K562 (cell line): ENCODE results near the gene LRRC3C. TPM values are rescaled to one million over a fixed set of nuclear protein-coding genes. Genes with fewer than 3 reads are reported as not detected.

ENCODE experiments used
- CEBPG ChIP-seq, 3 experiments: fragments of 200-800 bp in 1 of 3; sonication (Bioruptor generic) in 1 of 3; sonication (generic) in 1 of 3; formaldehyde crosslinking in 1 of 3; IDR thresholded peaks in 2 of 3; conservative IDR thresholded peaks in 1 of 3; 2 replicates each; pipeline versions ENCODE4 v1.6.1 to v1.8.0; 2016 to 2022; ENCODE audit warnings: missing compliant biosample characterization in 2 of 3, missing genetic modification characterization in 2 of 3, mild to moderate bottlenecking in 1 of 3, missing genetic modification reagents in 1 of 3
- EHMT2 ChIP-seq: fragments of 450-650 bp; IDR thresholded peaks from 2 replicates; pipeline ENCODE4 v1.6.1; 2018; ENCODE audit warnings: antibody characterized with exemption
- SAFB ChIP-seq: fragments of 200-400 bp; formaldehyde crosslinking; IDR thresholded peaks from 2 replicates; pipeline ENCODE4 v1.6.1; 2017; ENCODE audit warnings: low read depth, low read length, borderline replicate concordance
- SIX5 ChIP-seq, 2 experiments: IDR thresholded peaks; 2 replicates each; pipeline ENCODE4 v1.6.1; 2011; ENCODE audit warnings: low read length in 2 of 2, borderline replicate concordance in 1 of 2, low read depth in 1 of 2, mild to moderate bottlenecking in 1 of 2, moderate library complexity in 1 of 2; ENCODE audit not compliant: insufficient read depth in 1 of 2
- SMARCB1 ChIP-seq: IDR thresholded peaks from 2 replicates; pipeline ENCODE4 v1.6.1; 2011; ENCODE audit warnings: improper control_type of control experiment, low read depth; ENCODE audit not compliant: insufficient read length
- TEAD1 ChIP-seq, 2 experiments: fragments of 450-650 bp in 1 of 2; sonication (generic) in 1 of 2; formaldehyde crosslinking; IDR thresholded peaks; 2 replicates each; pipeline versions ENCODE4 v1.4.0 to v1.8.0; 2020 to 2022; ENCODE audit warnings: mild to moderate bottlenecking in 2 of 2, missing genetic modification reagents in 1 of 2
- TEAD2 ChIP-seq: fragments of 450-650 bp; IDR thresholded peaks from 2 replicates; pipeline ENCODE4 v1.6.1; 2016; ENCODE audit warnings: missing genetic modification characterization, control low read depth, missing compliant biosample characterization
- YBX1 ChIP-seq: fragments of 450-650 bp; IDR thresholded peaks from 2 replicates; pipeline ENCODE4 v1.7.1; 2016; ENCODE audit warnings: mild to moderate bottlenecking
- ZC3H8 ChIP-seq: fragments of 450-650 bp; IDR thresholded peaks from 2 replicates; pipeline ENCODE4 v1.6.1; 2017
- ZKSCAN3 ChIP-seq: fragments of 250-450 bp; sonication (Bioruptor Pico); IDR thresholded peaks from 2 replicates; pipeline ENCODE4 v1.4.0; 2020
- ZNF586 ChIP-seq: fragments of 450-650 bp; formaldehyde crosslinking; conservative IDR thresholded peaks from 2 replicates; pipeline ENCODE4 v1.4.0; 2020; ENCODE audit warnings: mild to moderate bottlenecking, moderate library complexity
- ZNF778 ChIP-seq: fragments of 450-650 bp; formaldehyde crosslinking; IDR thresholded peaks from 2 replicates; pipeline ENCODE4 v1.4.0; 2020; ENCODE audit warnings: mild to moderate bottlenecking, moderate library complexity
- ZZZ3 ChIP-seq: fragments of 450-650 bp; IDR thresholded peaks from 2 replicates; pipeline ENCODE4 v1.6.1; 2016; ENCODE audit warnings: antibody characterized with exemption, mild to moderate bottlenecking, moderate library complexity
- polyA plus RNA-seq, 8 experiments: library from polyadenylated mRNA; depleted of rRNA in 4 of 8; stranded (reverse) in 5 of 8; unstranded in 3 of 8; fragments of >200 nt; fragmentation: Nextera tagmentation in 2 of 8; fragmentation: Illumina TruSeq in 1 of 8; extraction: Ambion mirVana in 2 of 8; extraction: Trizol in 1 of 8; gene quantifications; 2 replicates each; pipeline versions ENCODE4 v1.2.1 to v1.2.3, GENCODE V29; 2011 to 2014; ENCODE audit warnings: inconsistent platforms in 1 of 8, missing spikeins in 1 of 8
- total RNA-seq, 7 experiments: library from RNA; depleted of rRNA in 6 of 7; stranded (reverse); fragments of >200 nt in 6 of 7; fragmentation: Illumina TruSeq in 2 of 7; extraction: Trizol in 2 of 7; gene quantifications; 2 replicates each; pipeline versions ENCODE4 v1.2.1 to v1.2.3, GENCODE V29; 2011 to 2021; ENCODE audit warnings: low replicate concordance in 1 of 7
- TF ChIP-seq, protein P1 (sequence below): fragments of 250-450 bp; sonication (Bioruptor Pico); IDR thresholded peaks from 2 replicates; pipeline ENCODE4 v1.5.0; 2021; ENCODE audit warnings: mild to moderate bottlenecking, borderline replicate concordance

LRRC3C gene
- total and polyA plus RNA-seq, 9 of the 15 experiments (the other 6 are each of a cell fraction or from before 2014, with no cell fraction given): not detected

DNA sequence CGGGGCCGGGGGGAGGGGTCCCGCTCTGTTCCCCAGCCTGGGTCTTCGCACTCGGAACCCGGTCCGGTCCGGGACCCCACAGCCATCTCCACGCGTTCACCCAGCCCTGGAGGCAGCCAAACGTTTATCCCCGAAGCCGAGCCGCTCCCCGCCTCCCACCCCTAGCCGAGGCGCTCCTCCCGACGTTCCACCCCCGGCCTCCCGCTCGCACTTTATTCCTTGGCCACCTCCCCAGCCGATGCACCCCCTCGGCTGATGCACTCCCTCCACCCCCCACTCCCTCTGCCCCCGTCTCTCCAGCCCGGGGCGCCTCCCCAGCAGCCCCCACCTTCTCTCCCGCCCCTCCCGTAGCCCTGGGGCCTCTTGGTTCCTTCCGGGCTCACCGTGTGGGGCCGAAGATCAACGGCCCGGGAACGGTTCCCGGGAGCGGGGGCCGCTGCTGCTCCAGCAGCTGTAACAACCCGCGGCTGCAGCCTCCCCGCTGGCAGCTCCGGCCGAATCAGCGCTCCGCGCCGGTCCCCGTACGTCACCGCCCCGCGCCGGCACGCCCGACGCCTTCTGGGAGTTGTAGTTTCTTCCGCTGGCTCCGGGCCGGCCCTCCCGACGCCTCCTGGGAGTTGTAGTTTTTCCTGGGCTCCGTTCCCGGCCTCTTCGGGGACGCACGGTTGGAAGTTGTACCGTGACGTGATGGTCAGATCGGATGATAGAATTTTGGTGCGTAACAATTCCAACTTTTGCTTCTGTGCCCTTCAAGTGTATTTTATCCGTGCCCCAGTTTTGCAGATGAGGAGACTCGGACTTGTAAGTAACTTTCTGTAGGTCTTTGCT, at the start of gene LRRC3C, which contains the start of gene ORMDL3 (continued):
- TF ChIP-seq TEAD1 (CRISPR knock-in tag; IDR thresholded peaks at IDR 0.05) (peak in 1 of 2 experiments; percentile 88; a peak in 2 of 4 replicates), ZNF586 (CRISPR knock-in tag) (no peak), YBX1 (no peak), ZNF778 (no peak), SAFB (no peak), TEAD2 (tag) (no peak), EHMT2 (no peak), SMARCB1 (no peak), SIX5 (IDR thresholded peaks at IDR 0.05; ENCODE audit: borderline replicate concordance in 1 of 2, insufficient read depth in 1 of 2, low read depth in 1 of 2, low read length in 2 of 2) (peak; percentile 99), ZZZ3 (no peak), ZKSCAN3 (CRISPR knock-in tag) (no peak), ZC3H8 (no peak), CEBPG (CRISPR knock-in tag; IDR thresholded peaks at IDR 0.05) (no peak), CEBPG (tag; conservative IDR thresholded peaks at IDR 0.05 in 1 of 2, IDR thresholded peaks at IDR 0.05 in 1 of 2) (no peak)
- TF ChIP-seq, protein P1, sequence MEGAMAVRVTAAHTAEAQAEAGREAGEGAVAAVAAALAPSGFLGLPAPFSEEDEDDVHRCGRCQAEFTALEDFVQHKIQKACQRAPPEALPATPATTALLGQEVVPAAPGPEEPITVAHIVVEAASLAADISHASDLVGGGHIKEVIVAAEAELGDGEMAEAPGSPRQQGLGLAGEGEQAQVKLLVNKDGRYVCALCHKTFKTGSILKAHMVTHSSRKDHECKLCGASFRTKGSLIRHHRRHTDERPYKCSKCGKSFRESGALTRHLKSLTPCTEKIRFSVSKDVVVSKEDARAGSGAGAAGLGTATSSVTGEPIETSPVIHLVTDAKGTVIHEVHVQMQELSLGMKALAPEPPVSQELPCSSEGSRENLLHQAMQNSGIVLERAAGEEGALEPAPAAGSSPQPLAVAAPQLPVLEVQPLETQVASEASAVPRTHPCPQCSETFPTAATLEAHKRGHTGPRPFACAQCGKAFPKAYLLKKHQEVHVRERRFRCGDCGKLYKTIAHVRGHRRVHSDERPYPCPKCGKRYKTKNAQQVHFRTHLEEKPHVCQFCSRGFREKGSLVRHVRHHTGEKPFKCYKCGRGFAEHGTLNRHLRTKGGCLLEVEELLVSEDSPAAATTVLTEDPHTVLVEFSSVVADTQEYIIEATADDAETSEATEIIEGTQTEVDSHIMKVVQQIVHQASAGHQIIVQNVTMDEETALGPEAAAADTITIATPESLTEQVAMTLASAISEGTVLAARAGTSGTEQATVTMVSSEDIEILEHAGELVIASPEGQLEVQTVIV (CRISPR knock-in tag): no peak
